PC-3 (cell line): Measurements from ENCODE around the gene LUM. TPM values are rescaled to one million over a fixed set of nuclear protein-coding genes. Genes with fewer than 3 reads are reported as not detected.

ENCODE experiments used
- ATAC-seq: fragments of 200-7000 bp; cut with Tn5 transposase; 2 replicates; pipeline ENCODE4 v1.9.1; 2020; ENCODE audit warnings: mild to moderate bottlenecking, moderate library complexity
- BruUV-seq: library from RNA; stranded (reverse); fragments of 400-500 nt; replicated peaks from 2 replicates; lab custom pipeline; 2021; lab: Mats Ljungman, UMichigan
- CTCF ChIA-PET: fragments of 300-600 bp; sonication (Branson Sonifier 250); formaldehyde crosslinking; loops from one replicate; lab custom pipeline; 2022; ENCODE audit warnings: antibody characterized with exemption; lab: Charles Lee
- POLR2A ChIA-PET: fragments of 300-600 bp; sonication (Branson Sonifier 250); formaldehyde crosslinking; loops from one replicate; lab custom pipeline; 2022; ENCODE audit warnings: antibody characterized with exemption; ENCODE audit not compliant: unreplicated experiment; lab: Charles Lee
- DNase-seq: peaks from one replicate; pipeline ENCODE4 v3.0.0-alpha.2; 2015
- H2AFZ ChIP-seq: fragments of 300-600 bp; sonication (generic); 2 replicates; pipeline ENCODE4 v1.6.0; 2016; ENCODE audit warnings: antibody characterized with exemption, low read length
- H3F3A ChIP-seq: fragments of 300-600 bp; sonication (generic); one replicate; pipeline ENCODE4 v1.6.0; 2017; ENCODE audit warnings: antibody characterized with exemption, low read length, control low read depth, mild to moderate bottlenecking; ENCODE audit not compliant: unreplicated experiment
- H3K27ac ChIP-seq: fragments of 300-600 bp; sonication (generic); 2 replicates; pipeline ENCODE4 v1.5.1; 2016; ENCODE audit warnings: mild to moderate bottlenecking, low read length
- H3K27me3 ChIP-seq: fragments of 300-600 bp; sonication (generic); 2 replicates; pipeline ENCODE4 v1.6.1; 2016; ENCODE audit warnings: low read length, mixed read lengths
- H3K36me3 ChIP-seq: fragments of 300-600 bp; sonication (generic); 2 replicates; pipeline ENCODE4 v1.6.1; 2016; ENCODE audit warnings: low read depth, mixed run types, low read length, mixed read lengths
- H3K4me1 ChIP-seq: fragments of 300-600 bp; sonication (generic); 2 replicates; pipeline ENCODE4 v1.5.1; 2016; ENCODE audit warnings: low read length; ENCODE audit not compliant: insufficient read depth
- H3K4me2 ChIP-seq: fragments of 300-600 bp; sonication (generic); 2 replicates; pipeline ENCODE4 v1.6.0; 2016; ENCODE audit warnings: low read length
- H3K4me3 ChIP-seq: fragments of 300-600 bp; sonication (generic); 2 replicates; pipeline ENCODE4 v1.5.1; 2016; ENCODE audit warnings: mild to moderate bottlenecking, low read length, mixed read lengths
- H3K79me2 ChIP-seq: fragments of 300-600 bp; sonication (generic); 2 replicates; pipeline ENCODE4 v1.6.1; 2017; ENCODE audit warnings: low read length, mixed read lengths
- H3K9ac ChIP-seq: fragments of 300-600 bp; sonication (generic); 2 replicates; pipeline ENCODE4 v1.6.0; 2016; ENCODE audit warnings: mild to moderate bottlenecking, low read length
- H3K9me2 ChIP-seq: fragments of 300-600 bp; sonication (generic); replicated peaks from 2 replicates; pipeline ENCODE4 v1.6.1; 2016; ENCODE audit warnings: mixed run types, low read length, mixed read lengths
- H3K9me3 ChIP-seq: fragments of 300-600 bp; sonication (generic); 2 replicates; pipeline ENCODE4 v1.6.1; 2016; ENCODE audit warnings: low read length, mixed read lengths
- H4K20me1 ChIP-seq: fragments of 300-600 bp; sonication (generic); 2 replicates; pipeline ENCODE4 v1.6.1; 2016; ENCODE audit warnings: low read length, mixed read lengths
- CTCF ChIP-seq: fragments of 300-600 bp; sonication (generic); conservative IDR thresholded peaks from 2 replicates; pipeline ENCODE4 v1.5.1; 2017; ENCODE audit warnings: antibody characterized with exemption, low read depth, mild to moderate bottlenecking, low read length
- EZH2 ChIP-seq: fragments of 300-600 bp; sonication (generic); IDR thresholded peaks from one replicate; pipeline ENCODE4 v1.6.1; 2017; ENCODE audit warnings: antibody characterized with exemption, mild to moderate bottlenecking, low read length; ENCODE audit not compliant: unreplicated experiment
- EZH2phosphoT487 ChIP-seq: fragments of 300-600 bp; sonication (generic); IDR thresholded peaks from 2 replicates; pipeline ENCODE4 v1.6.1; 2018; ENCODE audit warnings: mild to moderate bottlenecking, antibody characterized with exemption, low read length, borderline replicate concordance
- intact Hi-C: fragments of 100-400 bp; cut with micrococcal nuclease; formaldehyde crosslinking; loops from 2 replicates; pipeline ENCODE4 v1.9.0; 2023
- total RNA-seq: library from RNA; depleted of rRNA; stranded (reverse); fragments of >200 nt; gene quantifications from 2 replicates; pipeline ENCODE4 v1.2.3, GENCODE V29; 2014

The LUM gene
- total RNA-seq, 1 experiment from 2014 or later: 0.15 TPM

GRCh38 chr12:91109581-91110310 is 1.5 kb downstream of the LUM start:
- TF ChIP-seq EZH2phosphoT487: no peak
- H2AFZ ChIP-seq: peak overlapping the region; percentile 70; the same call in 1 of the 2 replicates
- no peaks in the 10 kb centered on the region for H3K27me3 ChIP-seq
- peak overlapping the region; percentile 43; the same call in 1 of the 2 replicates for H3K4me2 ChIP-seq
- ChIA-PET CTCF (interaction anchor here (0.6 to 0.7 kb wide), 2 partner anchors 150 to 151 kb away, joined by 3 read pairs; no protein-coding TSS in a partner anchor), POLR2A (no interaction called here)
- H3K27ac ChIP-seq: no peak overlapping the region
- DNase-seq (no peak), ATAC-seq (no peak)
- H3K79me2 ChIP-seq: no peaks in the 10 kb centered on the region
- no peaks in the 10 kb centered on the region for H3K9me2 ChIP-seq
- peaks cover 9% of the 10 kb centered on the region for H3K4me1 ChIP-seq
- no peak overlapping the region for H3K4me3 ChIP-seq
- no peak overlapping the region for H3K9ac ChIP-seq
- BruUV-seq: no TSS peak
- H3F3A ChIP-seq: no peaks in the 10 kb centered on the region
- H3K9me3 ChIP-seq: no peaks in the 10 kb centered on the region
- intact Hi-C loops: loop anchor here (1.0 to 5.0 kb wide), 5 partner anchors 20 to 246 kb away; no protein-coding TSS in a partner anchor
- no peaks in the 10 kb centered on the region for H4K20me1 ChIP-seq
- no peaks in the 10 kb centered on the region for H3K36me3 ChIP-seq

GRCh38 chr12:91109148-91109564 is 2.1 kb downstream of the LUM start:
- Histone ChIP-seq H2AFZ (peak overlapping the region; percentile 70), H3K4me1 (peaks cover 9% of the 10 kb centered on the region), H3K27me3 (no peaks in the 10 kb centered on the region), H3K27ac (no peak overlapping the region), H3F3A (no peaks in the 10 kb centered on the region), H3K9me2 (no peaks in the 10 kb centered on the region), H4K20me1 (no peaks in the 10 kb centered on the region), H3K4me3 (peak overlapping the region; percentile 3; the same call in 1 of the 2 replicates), H3K79me2 (no peaks in the 10 kb centered on the region), H3K9ac (no peak overlapping the region), H3K9me3 (no peaks in the 10 kb centered on the region), H3K4me2 (peak overlapping the region; percentile 43), H3K36me3 (no peaks in the 10 kb centered on the region)
- peak; percentile 95 for ATAC-seq
- no TSS peak for BruUV-seq
- TF ChIP-seq CTCF: peak; percentile 90
- no peak for TF ChIP-seq EZH2phosphoT487
- intact Hi-C loops: loop anchor here (1.0 to 2.0 kb wide), 4 partner anchors 20 to 246 kb away; no protein-coding TSS in a partner anchor
- CTCF ChIA-PET: interaction anchor here (0.6 to 1.1 kb wide), 9 partner anchors 10 to 223 kb away, joined by 3 to 4 read pairs (median 3); no protein-coding TSS in a partner anchor
- POLR2A ChIA-PET: no interaction called here
- peak; percentile 83 for DNase-seq

GRCh38 chr12:91108196-91108755 is 3.0 kb downstream of the LUM start:
- H3K27ac ChIP-seq: no peak overlapping the region
- H3K79me2 ChIP-seq: no peaks in the 10 kb centered on the region
- ChIA-PET POLR2A (interaction anchor here (0.7 kb wide), 1 partner anchor 440 kb away, joined by 5 read pairs; no protein-coding TSS in a partner anchor), CTCF (interaction anchor here (0.6 to 1.2 kb wide), 8 partner anchors 9 to 224 kb away, joined by 3 to 4 read pairs (median 3); no protein-coding TSS in a partner anchor)
- intact Hi-C loops: loop anchor here (2.0 kb wide), 1 partner anchor 219 kb away; no protein-coding TSS in a partner anchor
- H3K4me1 ChIP-seq: peaks cover 9% of the 10 kb centered on the region
- H3K9ac ChIP-seq: no peak overlapping the region
- no peak for ATAC-seq
- no peaks in the 10 kb centered on the region for H3K9me2 ChIP-seq
- BruUV-seq: no TSS peak
- no peak overlapping the region for H3K4me3 ChIP-seq
- no peak overlapping the region for H2AFZ ChIP-seq
- no peaks in the 10 kb centered on the region for H3K9me3 ChIP-seq
- DNase-seq: no peak
- H3K36me3 ChIP-seq: no peaks in the 10 kb centered on the region
- H4K20me1 ChIP-seq: no peaks in the 10 kb centered on the region
- no peak overlapping the region for H3K4me2 ChIP-seq
- H3K27me3 ChIP-seq: no peaks in the 10 kb centered on the region
- H3F3A ChIP-seq: no peaks in the 10 kb centered on the region
- TF ChIP-seq CTCF (no peak), EZH2phosphoT487 (no peak), EZH2 (no peak)
